ENCODE measurements around the gene USH2A.

DNA sequence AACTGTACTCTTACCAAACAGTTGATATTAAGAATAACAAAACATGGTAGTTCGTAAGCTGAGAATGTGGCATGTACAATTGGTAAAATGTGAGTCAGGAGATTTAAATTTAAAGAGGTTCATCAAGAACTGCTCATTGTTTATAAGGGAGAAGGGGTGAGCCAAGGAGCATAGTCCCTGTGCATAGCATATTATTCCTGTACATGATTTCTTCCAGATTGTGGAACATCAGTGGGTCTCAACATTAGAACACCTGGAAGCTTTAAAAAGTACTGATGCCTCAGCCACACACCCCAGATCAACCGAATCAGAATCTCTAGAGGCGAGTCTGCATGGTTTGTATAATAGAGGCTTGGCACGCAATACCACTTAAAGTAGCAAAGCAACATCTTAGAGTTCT lies 800.1 kb downstream of the USH2A start:
- TF ChIP-seq, protein P1, sequence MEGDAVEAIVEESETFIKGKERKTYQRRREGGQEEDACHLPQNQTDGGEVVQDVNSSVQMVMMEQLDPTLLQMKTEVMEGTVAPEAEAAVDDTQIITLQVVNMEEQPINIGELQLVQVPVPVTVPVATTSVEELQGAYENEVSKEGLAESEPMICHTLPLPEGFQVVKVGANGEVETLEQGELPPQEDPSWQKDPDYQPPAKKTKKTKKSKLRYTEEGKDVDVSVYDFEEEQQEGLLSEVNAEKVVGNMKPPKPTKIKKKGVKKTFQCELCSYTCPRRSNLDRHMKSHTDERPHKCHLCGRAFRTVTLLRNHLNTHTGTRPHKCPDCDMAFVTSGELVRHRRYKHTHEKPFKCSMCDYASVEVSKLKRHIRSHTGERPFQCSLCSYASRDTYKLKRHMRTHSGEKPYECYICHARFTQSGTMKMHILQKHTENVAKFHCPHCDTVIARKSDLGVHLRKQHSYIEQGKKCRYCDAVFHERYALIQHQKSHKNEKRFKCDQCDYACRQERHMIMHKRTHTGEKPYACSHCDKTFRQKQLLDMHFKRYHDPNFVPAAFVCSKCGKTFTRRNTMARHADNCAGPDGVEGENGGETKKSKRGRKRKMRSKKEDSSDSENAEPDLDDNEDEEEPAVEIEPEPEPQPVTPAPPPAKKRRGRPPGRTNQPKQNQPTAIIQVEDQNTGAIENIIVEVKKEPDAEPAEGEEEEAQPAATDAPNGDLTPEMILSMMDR (IDR thresholded peaks at IDR 0.05): no peak
- no peak for TF ChIP-seq POLR2A (IDR thresholded peaks at IDR 0.05)
